NCI-H128 (cell line): ENCODE measurements around the gene ANKRD11.

Experiments
- DNase-seq: peaks from one replicate; lab custom pipeline; 2025; ENCODE audit not compliant: unreplicated experiment; lab: John Stamatoyannopoulos, UW

ANKRD11 gene

GRCh38 chr16:89354325-89354724, 136.0 kb downstream of the ANKRD11 start:
- DNase-seq: no peak

- DNase-seq: no peak
These were observed 138.2 kb downstream of the ANKRD11 start for GRCh38 chr16:89352091-89352681.

GRCh38 chr16:89351645-89352044, 138.7 kb downstream of the ANKRD11 start:
- no peak for DNase-seq

GRCh38 chr16:89350701-89351380, 139.5 kb downstream of the ANKRD11 start:
- no peak for DNase-seq

DNA sequence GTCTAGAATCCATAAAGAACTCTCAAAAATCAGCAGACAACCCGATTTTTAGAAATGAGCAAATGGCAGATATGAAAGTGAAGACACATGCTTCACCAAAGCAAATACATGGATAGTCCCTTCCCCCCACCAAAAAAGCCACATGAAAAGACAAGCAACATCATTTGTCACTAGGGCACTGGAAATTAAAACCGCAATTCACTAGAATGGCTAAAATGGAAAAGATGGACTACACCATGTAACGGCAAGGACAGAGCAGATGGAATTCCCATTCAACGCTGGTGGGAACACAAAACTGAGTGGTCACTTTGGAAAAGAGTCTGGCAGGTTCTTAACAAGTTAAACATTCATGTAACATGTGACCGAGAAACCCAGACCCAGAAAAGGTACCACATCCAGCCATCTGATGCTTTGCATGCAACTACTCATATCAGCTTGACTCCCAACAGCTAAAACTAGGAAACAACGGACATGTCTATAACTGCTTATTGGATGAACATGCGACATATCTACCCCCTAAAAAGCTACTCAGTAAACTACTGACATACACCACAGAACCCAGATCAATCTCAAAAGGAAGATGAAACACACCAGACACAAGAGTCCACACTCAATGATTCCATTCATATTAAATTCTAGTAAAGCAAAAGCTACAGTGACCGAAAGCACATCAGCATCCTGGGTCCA, 140.3 kb downstream of the ANKRD11 start:
- DNase-seq: no peak

DNA sequence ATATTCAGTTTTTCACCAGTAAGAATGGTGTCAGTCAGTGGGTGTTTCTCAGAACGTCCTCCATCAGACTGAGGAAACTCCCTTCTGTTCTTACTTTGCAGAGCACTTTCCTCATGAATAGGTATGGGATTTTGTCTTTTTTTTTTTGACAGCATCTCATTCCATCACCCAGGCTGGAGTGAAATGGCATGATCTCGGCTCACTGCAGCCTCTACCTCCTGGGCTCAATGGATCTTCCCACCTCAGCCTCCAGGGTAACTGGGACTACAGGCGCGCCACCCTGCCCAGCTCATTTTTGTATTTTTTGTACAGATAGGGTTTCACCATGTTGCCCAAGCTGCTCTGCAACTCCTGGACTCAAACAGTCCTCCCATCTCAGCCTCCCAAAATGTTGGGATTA, 142.6 kb downstream of the ANKRD11 start:
- no peak for DNase-seq

GRCh38 chr16:89346869-89347268, 143.5 kb downstream of the ANKRD11 start:
- no peak for DNase-seq

GRCh38 chr16:89345642-89346150, 144.7 kb downstream of the ANKRD11 start:
- DNase-seq: no peak

- no peak for DNase-seq
These were observed 145.3 kb downstream of the ANKRD11 start for GRCh38 chr16:89344846-89345611.

DNA sequence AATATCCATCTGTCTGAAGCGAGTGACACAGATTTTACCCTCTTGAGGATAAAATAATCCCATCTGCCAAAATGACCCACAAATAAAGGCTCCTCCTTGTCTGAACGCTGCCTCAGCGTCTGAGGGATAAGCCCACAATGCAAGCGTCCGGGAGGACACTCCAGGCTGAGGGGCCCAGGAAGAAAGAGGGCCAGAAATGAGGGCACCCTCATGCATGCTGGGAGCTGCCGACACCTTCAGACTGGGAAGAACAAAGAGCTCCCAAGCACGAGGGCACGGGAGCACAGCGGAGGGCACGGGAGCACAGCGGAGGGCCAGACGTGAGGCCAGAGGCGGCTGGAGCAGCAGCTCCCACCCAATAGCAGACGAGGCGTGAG, 145.9 kb downstream of the ANKRD11 start:
- DNase-seq: no peak

DNA sequence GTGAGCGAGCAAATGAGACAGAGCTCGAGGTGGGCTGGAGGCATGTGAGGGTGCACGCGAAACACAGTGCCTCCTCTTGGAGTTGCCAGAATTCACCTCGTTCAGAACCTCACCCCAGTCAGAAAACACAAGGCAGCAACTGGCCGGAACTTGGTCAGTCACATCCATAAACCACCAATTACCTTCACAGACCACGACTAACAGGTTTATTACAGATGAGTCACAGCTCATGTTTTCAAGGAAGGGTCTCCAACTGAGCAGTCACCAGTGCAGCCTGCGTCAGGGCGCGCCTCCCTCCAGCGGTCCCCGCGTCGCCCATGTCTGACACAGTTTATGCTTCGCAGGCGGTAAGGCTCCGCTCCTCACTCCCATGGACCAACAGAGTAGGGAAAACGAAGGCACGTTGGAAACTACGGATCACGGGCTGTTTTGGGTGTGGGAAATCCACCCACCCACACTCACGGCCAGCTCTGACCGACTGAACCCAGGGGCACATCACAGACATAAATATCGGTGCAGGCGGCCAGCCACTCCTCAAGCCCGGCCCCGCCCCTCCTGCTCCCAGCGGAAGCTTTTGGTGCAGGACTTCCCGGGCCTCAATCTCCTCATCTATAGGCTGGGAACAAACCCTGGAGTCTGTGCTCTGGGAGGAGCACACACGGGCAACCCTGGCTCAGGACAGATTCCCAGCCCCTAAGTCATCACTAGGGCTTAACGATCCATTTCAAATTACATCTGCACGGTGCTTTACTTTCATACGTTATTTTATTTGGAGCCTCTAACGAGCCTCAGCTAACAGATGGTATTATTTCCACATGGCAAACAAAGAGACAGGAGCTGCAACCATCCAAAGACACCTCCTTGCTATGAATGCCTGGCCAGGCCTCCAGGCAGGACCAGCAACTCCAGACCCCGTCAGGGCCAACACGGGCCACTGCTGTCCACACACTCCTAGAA, 146.6 kb downstream of the ANKRD11 start:
- no peak for DNase-seq

DNA sequence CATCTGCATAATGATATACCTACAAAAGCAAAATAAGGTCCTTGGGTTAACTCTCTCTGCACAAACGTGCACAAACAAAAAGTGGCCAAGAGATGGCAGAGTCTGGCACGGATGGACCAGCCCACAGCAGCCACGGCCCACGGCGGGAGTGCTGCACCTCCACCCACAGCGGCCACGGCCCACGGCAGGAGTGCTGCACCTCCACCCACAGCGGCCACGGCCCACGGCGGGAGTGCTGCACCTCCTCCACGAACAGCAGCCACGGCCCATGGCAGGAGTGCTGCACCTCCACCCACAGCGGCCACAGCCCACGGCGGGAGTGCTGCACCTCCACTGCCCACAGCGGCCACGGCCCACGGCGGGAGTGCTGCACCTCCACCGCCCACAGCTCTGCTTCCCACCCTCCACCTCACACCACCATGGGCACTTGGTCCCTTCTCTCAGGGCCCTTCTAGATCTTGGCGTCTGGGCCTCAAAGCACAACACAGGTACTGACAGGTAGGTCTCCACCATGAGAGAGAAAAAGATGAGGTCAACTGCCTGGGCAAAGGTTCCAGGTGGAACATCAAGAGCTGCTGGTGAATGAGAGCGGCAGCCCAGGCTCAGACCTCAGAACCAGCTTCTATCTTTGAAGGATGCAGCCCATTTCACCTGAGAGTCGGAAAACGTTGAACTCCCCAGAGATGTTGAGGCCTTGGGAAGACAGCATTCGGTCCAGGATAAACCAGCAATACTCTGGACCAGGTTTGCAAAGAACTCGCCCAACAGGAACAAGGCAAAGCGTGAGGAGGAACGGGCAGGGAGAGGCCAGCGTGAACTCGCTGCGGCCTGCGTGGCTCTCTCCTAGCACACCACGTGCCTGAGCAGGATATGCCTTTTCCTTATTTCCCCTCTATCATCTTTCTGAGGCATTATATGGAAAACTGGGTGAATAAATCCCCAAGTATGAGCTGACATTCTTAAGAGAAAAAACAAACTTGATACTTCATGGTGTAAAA, 148.4 kb downstream of the ANKRD11 start:
- no peak for DNase-seq

DNA sequence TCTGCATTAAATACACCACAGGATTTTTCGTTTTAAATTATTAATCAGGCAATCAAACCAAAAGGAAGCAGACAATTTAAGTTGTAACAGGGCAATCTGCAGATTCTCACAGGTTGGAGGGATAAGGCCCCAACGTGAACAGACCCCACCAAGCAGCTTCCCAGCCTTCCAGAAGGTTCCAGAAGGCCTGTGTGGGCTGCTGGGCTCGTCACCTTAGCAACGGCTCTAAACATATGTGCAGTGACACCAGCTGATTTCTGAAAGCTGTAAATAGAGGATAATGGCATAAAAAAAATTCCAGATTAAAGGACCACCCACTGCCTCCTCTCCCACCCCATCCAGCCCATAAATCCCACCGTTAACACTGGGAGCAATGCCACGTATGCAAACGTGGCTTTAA, 149.1 kb downstream of the ANKRD11 start:
- DNase-seq: no peak

DNA sequence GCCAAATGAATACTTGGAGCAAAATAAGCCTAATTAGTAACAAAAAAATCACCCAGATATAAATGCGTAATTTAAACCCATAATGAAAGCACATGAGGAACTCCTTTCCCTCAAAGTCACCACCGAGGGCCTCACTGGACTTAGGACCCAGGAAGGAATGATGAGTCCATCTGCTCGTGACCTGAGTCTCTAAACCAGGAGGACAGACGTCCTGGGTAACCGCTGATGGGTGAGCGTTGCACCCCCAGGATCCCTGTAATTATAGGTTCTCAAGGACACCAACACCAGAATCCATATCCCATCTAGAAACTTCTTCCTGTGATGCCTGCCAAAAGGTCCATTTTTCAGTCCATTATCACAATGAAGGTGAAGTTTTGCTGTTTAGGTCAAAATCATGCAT, 151.5 kb downstream of the ANKRD11 start:
- DNase-seq: no peak

GRCh38 chr16:89337965-89338364, 152.4 kb downstream of the ANKRD11 start:
- DNase-seq: no peak

- DNase-seq: no peak
These were observed 154.4 kb downstream of the ANKRD11 start for GRCh38 chr16:89335803-89336485.

- DNase-seq: no peak
These were observed 155.2 kb downstream of the ANKRD11 start for GRCh38 chr16:89334988-89335802.

- no peak for DNase-seq
These were observed 155.9 kb downstream of the ANKRD11 start for GRCh38 chr16:89334461-89334860.
